Right renal cortex interstitium (tissue), 3 donors: ENCODE results near the gene MACROD1. TPM values are rescaled to one million over a fixed set of nuclear protein-coding genes. Genes with fewer than 3 reads are reported as not detected.

Experiments
- DNase-seq, 3 donors: peaks; one replicate each; pipeline ENCODE4 v3.0.0-alpha.2; 2013; ENCODE audit warnings: low read depth in 3 of 3, low spot score in 2 of 3
- polyA plus RNA-seq, 3 donors: library from polyadenylated mRNA; unstranded; fragments of 120-200 nt; gene quantifications; one replicate each; pipeline ENCODE4 v1.2.1, GENCODE V29; 2013; ENCODE audit not compliant: insufficient read length in 3 of 3

Gene MACROD1
- polyA plus RNA-seq, 3 donors: 18.5 to 19.8 (median 18.6) TPM

GRCh38 chr11:64132191-64132771, 33.6 kb downstream of the MACROD1 start:
- DNase-seq: no peak

DNA sequence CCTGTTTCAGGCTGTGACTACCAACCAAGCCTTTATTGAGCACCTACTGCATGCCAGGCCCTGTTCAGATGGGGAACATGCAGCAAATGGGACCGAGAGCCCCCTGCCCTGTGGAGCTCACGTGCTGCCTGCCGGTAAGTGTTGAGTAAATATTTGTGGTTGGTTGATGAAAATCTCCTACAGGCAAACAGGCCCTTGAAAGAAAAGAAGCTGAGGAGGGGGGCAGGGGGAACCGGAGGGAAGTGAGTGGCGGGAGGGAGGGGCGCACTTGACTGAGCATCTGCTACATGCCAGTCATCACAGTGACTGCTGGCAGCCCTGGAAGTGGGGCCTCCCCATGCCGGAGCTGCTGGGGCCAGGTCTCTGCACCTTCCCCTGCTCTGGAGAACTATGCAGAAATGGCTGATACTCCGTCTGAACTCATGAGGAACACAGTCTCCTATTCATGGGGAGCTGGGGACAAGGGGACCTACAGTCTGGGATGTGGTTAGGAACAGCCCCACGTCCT, 34.2 kb downstream of the MACROD1 start:
- no peak for DNase-seq

GRCh38 chr11:64130618-64131017, 35.3 kb downstream of the MACROD1 start:
- DNase-seq: no peak

DNA sequence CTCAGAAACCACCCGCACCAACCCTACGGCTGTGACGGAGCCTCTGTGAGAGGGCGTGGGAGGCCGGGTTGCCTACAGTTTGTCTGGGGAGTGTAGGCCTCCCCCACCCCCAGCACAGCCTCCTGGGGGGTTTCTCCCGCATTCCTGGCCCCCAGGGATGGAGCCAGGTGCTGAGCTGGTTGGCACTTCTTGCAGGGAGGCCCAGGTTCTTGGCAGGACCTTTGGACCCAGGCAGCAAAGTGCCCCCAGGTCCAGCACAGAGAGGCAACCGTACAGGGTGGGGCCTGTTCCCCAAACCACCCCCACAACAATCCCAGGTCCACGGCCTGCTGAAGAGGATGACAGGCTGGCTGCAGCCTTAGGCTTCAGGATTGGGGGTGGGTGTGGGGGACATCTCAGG, 36.5 kb downstream of the MACROD1 start:
- no peak for DNase-seq

DNA sequence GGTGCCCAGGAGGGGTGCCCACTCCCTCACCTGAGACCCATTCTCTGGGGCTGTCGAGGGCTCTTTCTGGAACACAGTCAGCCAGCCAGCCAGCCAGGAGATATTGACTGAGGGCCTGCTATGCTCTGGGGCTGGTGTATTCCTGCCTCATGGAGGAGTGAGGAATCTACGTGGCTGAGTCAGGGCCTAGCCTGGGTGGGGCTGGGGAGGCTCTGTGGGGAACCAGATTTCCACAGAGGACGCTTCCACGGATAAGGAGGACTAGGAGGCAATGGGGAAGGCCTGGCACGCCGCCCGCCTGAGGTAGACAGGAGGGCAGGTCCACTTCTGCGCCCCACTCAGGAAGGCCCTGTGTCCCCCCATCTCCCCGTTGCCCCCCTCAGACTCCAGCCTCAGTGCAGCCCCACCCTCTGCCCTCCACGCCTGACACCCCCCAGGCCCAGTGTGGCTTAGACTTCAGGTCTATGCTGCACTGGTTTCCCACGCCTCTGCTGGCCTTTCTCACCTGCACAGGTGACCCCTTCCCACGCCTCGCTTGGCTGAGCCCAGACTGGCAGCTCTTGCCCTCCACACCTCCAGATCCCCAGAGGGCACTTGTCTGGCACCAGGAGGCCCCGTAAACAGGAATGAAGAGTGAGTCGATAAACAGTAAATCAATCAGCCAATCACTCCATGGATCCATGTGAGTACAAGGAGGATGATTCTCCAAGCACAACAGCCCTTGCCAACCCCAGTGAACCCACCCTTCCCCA, 37.5 kb downstream of the MACROD1 start:
- DNase-seq: no peak

GRCh38 chr11:64127267-64128072, 38.4 kb downstream of the MACROD1 start:
- DNase-seq: no peak

- no peak for DNase-seq
Observed at GRCh38 chr11:64126796-64127195, 39.1 kb downstream of the MACROD1 start.

DNA sequence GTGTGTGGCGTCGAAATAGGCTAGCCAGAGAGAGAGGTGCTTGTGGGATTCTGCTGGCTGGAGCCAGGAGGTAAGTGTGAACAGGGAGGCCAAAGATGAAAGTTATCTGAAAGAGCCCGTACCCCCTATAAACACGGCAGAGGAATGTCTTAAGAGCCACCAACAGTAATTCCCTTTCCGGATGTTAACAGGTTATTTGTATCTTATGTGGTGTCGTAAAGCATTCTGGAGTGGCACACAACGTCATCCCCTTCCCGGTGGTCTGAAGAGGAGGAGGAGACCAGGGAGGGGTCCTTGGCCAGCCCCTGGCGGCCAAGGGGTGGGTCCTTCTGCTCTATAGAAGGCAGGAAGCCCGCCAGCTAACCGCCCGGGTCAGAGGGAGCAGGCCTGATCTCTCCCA, 39.5 kb downstream of the MACROD1 start:
- DNase-seq: no peak

- DNase-seq: no peak
Observed at GRCh38 chr11:64125676-64126075, 40.2 kb downstream of the MACROD1 start.

GRCh38 chr11:64124147-64124546, 41.8 kb downstream of the MACROD1 start:
- DNase-seq: no peak

- no peak for DNase-seq
Observed at GRCh38 chr11:64123679-64124078, 42.2 kb downstream of the MACROD1 start.

- no peak for DNase-seq
Observed at GRCh38 chr11:64122411-64123410, 43.2 kb downstream of the MACROD1 start.

DNA sequence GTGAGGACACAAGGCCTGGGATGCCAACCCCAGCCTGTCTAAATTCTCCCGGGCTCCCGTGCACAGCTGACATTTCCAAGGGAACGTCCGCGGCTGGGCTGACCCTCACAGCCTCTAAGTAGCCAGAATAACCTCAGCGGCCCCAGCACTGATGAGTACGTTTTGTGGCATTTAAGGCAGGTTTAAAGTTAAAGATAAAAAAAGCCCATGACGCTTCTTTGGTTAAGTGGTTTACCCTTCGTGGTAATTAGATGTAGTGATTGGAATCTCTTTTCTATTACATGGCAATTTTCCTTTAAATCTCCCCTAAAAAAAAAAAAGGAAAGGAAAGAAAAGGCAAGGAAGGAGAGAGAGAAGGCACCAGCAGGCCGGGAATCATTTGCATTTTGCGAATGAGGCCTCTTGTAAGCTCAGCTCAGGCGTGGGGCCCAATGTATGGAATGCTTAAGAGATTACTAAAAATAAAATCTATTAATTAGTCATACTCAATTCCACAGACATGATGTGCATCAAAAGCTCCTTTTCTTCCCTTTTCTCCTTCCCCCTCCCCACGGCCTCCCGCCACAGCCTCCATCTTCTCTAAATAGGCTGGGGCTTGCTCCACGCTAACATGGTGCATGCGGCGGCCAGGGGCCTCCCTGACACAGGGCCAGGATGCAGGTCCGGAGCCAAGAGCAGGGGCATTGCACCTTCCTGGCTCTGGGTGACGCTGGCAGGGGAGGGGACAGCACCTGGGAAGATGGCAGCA, 44.1 kb downstream of the MACROD1 start:
- DNase-seq: no peak

DNA sequence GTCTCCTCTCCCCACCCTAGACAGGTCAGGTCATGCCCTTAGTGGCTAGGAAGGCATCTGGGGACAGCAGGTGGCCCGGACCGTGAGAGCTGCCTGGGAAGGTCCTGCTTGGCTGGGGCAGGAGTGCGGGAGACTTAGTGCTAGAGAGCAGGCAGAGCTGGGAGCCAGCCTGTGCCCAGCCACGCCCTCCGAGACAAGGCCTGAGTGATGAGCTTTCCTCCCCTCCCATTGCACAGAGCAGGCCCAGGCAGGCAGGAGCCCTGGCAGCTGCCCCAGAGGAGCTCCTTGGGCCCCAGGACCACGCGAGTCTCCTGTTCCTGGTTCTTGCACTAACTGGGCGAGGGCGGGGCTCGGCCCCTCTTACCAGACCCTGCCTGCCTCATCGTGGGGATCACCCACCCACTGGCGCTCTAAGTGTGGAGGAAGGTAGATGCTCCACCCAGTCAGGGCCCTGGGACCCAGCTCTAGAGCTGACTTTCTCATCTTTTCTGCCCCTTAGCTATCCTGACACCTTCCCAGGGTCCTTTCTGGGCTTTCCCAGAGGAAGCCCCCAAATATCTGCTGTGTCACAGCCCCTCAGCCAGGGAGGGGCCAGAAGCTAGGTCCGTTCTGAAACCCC, 44.9 kb downstream of the MACROD1 start:
- no peak for DNase-seq

DNA sequence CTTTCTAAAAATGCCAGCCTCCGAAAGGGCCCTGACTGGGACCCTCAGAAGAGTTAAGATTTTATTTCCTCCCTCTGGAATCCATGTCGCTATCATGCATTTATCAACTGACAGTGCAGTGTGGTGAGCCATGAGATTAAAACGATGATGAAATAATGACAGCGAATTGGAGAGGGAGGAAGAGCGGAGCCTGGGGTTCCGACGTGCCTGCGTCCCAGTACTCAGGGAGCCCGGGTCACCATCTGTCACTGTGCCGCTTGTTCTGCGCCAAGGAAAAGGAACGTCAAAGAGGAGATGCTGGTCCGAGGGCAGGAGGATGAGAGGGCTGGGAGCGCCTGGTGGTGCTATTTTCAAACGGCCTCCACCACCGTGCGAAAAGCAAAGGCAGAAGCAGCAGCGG, 46.2 kb downstream of the MACROD1 start:
- no peak for DNase-seq

GRCh38 chr11:64118876-64119665, 46.8 kb downstream of the MACROD1 start:
- no peak for DNase-seq

DNA sequence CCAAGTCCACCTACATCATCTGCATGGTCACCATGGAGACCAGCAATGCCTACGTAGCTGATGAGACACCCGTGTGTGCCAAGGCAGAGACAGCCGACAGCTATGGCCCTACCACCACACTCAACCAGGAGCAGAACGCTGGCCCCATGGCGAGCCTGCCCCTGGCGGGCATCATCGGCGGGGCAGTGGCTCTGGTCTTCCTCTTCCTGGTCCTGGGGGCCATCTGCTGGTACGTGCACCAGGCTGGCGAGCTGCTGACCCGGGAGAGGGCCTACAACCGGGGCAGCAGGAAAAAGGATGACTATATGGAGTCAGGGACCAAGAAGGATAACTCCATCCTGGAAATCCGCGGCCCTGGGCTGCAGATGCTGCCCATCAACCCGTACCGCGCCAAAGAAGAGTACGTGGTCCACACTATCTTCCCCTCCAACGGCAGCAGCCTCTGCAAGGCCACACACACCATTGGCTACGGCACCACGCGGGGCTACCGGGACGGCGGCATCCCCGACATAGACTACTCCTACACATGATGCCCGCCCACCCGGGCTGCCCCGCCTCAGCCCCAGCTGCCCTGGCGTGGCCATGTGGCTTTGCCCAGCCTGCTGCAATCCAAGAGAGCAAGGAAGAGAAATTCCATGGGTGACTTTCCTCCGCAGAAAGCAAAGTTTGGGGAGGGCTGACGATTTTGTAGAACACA, 48.0 kb downstream of the MACROD1 start:
- DNase-seq: no peak
